Naive B cell (primary cell): ENCODE data around the gene PCGF5. TPM values are rescaled to one million over a fixed set of nuclear protein-coding genes. Genes with fewer than 3 reads are reported as not detected.
A peak's percentile ranks its signal among the peaks of the same experiment; 100 is the strongest.
"Not testable (repeated sequence)": the region's sequence is repeated elsewhere in the genome, so short reads cannot be mapped to it uniquely, and the experiment has no call there.

Source experiments
- ATAC-seq, 2 donors: fragments of 150-1000 bp; cut with Tn5 transposase; 2 replicates each; pipeline ENCODE4 v1.10.0; 2021; ENCODE audit warnings: low read depth in 2 of 2, mild to moderate bottlenecking in 2 of 2, moderate library complexity in 2 of 2
- DNase-seq: peaks from one replicate; pipeline ENCODE4 v3.0.0; 2022
- H3K27ac Mint-ChIP-seq, 6 donors: one replicate each; pipeline ENCODE4 v1.8.0; 2020 to 2022; ENCODE audit warnings: mild to moderate bottlenecking in 6 of 6, mixed read lengths in 6 of 6, moderate library complexity in 5 of 6, inconsistent platforms in 2 of 6
- H3K27me3 Mint-ChIP-seq, 3 donors: one replicate each; pipeline ENCODE4 v1.8.0; 2021 to 2022; ENCODE audit warnings: mixed read lengths in 3 of 3, mild to moderate bottlenecking in 1 of 3
- H3K36me3 Mint-ChIP-seq, 2 donors: one replicate each; pipeline ENCODE4 v1.8.0; 2020 to 2022; ENCODE audit warnings: mixed read lengths in 2 of 2, inconsistent platforms in 1 of 2, mild to moderate bottlenecking in 1 of 2
- H3K4me1 Mint-ChIP-seq, 3 donors: one replicate each; pipeline ENCODE4 v1.8.0; 2020 to 2022; ENCODE audit warnings: mixed read lengths in 3 of 3, inconsistent platforms in 1 of 3, mild to moderate bottlenecking in 1 of 3, moderate library complexity in 1 of 3
- H3K4me3 Mint-ChIP-seq, 8 donors: one replicate each; pipeline ENCODE4 v1.8.0; 2020 to 2022; ENCODE audit warnings: mild to moderate bottlenecking in 8 of 8, mixed read lengths in 8 of 8, moderate library complexity in 8 of 8, inconsistent platforms in 2 of 8
- H3K9me3 Mint-ChIP-seq, 7 donors: one replicate each; pipeline ENCODE4 v1.8.0; 2020 to 2022; ENCODE audit warnings: mixed read lengths in 7 of 7, mild to moderate bottlenecking in 5 of 7, inconsistent platforms in 2 of 7, moderate library complexity in 1 of 7
- polyA plus RNA-seq, 6 donors: library from polyadenylated mRNA; unstranded; fragments of 300-500 nt; fragmentation: Illumina TruSeq; gene quantifications; one replicate each; pipeline ENCODE4 v1.2.3, GENCODE V29; 2021; ENCODE audit warnings: low read depth in 6 of 6

The PCGF5 gene
- polyA plus RNA-seq, 6 donors from 2014 or later = 87.8 to 137 (median 112) TPM

DNA sequence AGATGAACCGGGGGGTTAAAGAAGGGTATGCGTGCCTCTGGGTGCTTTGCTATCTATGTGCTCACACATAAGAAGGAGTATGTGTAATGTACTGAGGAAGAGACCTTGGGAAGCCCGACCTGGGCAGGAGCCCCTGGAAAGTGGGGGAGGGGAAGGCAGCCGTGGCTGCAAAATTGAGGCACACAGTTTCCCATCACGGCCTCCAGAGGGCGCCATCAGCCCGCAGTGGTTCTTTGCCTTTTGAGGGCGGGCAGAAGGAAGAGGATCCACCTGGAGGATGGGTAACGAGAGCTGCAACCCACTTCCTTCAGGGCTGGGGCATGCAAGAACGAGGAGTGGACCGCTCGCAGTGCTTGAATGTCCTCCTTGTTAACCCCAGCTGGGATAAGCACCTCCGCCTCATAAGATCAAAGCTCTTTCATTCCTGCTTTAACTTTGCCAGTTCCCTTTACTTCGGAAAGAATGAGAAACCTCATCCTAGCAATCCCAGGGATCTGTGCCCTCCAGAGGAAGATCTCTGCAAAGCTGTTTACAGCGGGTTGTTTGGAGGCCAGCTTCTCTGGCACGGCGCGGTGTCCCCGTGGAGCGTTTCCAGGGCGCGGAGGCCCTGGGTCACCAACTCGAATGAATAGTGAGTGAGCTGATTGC, 77.9 kb downstream of the PCGF5 start:
- no peaks in the 10 kb centered on the region for H3K36me3 Mint-ChIP-seq
- peaks cover 6 to 19% (median 15%) of the 10 kb centered on the region in 3 donors for H3K27me3 Mint-ChIP-seq
- H3K27ac Mint-ChIP-seq = peak overlapping the region in 2 of 6 donors; percentile 21 to 88
- peaks cover 8 to 11% (median 9%) of the 10 kb centered on the region in 3 donors for H3K4me1 Mint-ChIP-seq
- H3K4me3 Mint-ChIP-seq = peak overlapping the region; percentile 52 to 87 (median 81)
- H3K9me3 Mint-ChIP-seq = no peaks in the 10 kb centered on the region
- peak; percentile 97 for ATAC-seq
- peak; percentile 63 for DNase-seq

DNA sequence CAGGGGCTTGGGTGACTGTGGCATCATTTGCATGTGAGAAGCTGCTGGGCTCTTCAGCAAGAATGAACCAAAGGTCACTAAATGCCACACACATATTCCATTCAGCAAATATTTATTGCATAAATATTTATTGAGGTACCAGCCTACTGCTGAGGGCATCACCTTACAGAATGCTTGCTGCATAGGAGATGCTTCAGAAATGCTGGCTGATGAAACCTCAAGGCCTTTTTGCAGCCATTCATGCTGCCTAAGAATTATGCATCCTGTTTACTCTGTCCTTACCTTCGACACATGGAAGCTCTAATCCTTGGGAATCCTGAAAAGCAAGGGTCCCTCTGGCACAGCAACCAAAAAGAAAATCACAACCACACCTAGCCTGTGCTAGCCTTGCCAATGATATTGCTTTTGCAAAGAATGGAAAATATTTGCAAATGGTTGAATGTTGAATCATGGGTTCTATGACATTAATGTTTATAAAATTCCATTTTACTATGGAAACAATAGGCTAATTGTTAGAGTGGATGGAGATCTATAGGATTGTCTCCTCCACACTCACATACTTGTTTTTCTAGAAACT, 79.6 kb downstream of the PCGF5 start:
- Mint-ChIP-seq H3K4me1 (peaks cover 8 to 11% (median 9%) of the 10 kb centered on the region in 3 donors), H3K4me3 (no peak overlapping the region), H3K9me3 (no peaks in the 10 kb centered on the region), H3K27me3 (peaks cover 0 to 15% (median 14%) of the 10 kb centered on the region in 3 donors), H3K27ac (no peak overlapping the region), H3K36me3 (no peaks in the 10 kb centered on the region)
- no peak for ATAC-seq
- DNase-seq = no peak

DNA sequence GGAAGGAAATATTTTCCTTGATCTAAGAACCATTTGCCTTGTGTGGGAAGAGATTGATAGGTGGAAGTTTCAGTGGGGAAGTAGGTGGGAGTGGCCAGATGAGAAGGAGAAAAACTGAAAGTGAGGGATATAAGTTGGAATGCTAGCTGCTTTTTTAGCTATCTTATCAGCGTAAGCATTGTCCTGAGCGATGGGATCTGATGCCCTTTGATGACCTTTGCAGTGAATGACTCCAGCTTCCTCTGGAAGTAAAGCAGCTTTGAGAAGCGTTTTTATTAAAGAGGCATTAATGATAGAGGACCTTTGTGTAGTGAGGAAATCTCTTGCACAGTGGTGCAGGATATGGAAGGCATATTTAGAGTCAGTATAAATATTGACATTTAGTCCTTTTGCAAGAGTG, 82.5 kb downstream of the PCGF5 start:
- H3K27me3 Mint-ChIP-seq, H3K4me3 Mint-ChIP-seq, H3K4me1 Mint-ChIP-seq, H3K27ac Mint-ChIP-seq, DNase-seq, H3K9me3 Mint-ChIP-seq, H3K36me3 Mint-ChIP-seq, ATAC-seq: not testable (repeated sequence)

DNA sequence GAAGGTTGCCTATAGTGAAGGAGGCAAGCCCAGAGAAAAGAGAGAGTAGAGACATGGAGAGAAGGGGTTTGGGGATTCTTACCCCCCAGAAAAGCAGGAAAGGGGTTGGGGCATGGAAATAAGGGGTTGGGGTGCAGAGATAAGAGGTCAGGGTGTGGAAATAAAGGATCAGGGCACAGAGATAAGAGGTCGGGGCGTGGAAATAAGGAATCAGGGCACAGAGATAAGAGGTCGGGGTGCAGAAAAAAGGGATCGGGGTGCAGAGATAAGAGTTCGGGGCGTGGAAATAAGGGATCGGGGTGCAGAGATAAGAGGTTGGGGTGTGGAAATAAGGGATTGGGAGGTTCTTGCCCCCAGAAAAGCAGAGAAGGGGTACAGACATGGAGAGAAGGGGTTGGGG, 85.5 kb downstream of the PCGF5 start:
- not testable (repeated sequence) for ATAC-seq, H3K36me3 Mint-ChIP-seq, H3K4me3 Mint-ChIP-seq, H3K4me1 Mint-ChIP-seq, DNase-seq, H3K27me3 Mint-ChIP-seq, H3K27ac Mint-ChIP-seq, H3K9me3 Mint-ChIP-seq

DNA sequence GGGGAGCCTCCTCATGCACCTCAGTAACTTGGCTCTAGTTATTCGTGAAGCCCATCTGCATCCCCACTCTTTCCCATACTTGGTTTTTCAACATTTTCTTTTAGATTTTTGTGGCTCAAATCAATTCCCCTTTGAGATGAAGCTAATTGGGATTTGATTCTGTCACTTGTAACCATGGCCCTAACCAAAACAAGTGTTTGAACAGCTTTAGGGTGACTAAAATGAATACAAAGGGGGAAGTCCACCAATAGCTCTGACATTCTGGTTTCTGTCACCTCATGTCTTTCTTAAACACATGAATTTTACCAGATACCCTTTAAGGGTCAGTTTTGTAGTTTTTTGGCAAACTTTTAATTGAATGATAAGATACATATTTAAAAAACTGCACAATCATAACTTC, 87.0 kb downstream of the PCGF5 start:
- no peaks in the 10 kb centered on the region for H3K4me1 Mint-ChIP-seq
- H3K36me3 Mint-ChIP-seq = no peaks in the 10 kb centered on the region
- H3K27ac Mint-ChIP-seq = no peak overlapping the region
- no peak overlapping the region for H3K4me3 Mint-ChIP-seq
- no peaks in the 10 kb centered on the region for H3K9me3 Mint-ChIP-seq
- no peak for DNase-seq
- ATAC-seq = no peak
- peaks cover 8 to 20% (median 14%) of the 10 kb centered on the region in 3 donors for H3K27me3 Mint-ChIP-seq

DNA sequence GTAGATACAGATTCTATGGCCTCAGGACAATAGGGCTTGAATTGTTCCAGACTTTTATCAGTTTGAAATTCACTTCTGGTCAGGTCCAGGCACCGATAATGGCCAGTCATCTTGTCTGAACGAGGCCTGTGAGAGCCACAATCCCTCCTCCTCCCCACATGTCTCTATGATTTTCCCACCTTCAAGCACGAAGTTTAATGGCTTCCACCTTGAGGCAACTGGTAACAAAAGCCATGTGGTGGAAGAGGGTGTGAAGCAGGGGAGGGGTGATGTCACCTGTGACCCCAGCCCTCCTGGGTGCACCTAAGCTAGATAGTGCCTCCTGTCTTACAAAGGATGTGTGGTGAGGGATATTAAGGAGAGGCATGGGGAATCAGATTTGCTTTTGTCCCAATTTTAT, 89.2 kb downstream of the PCGF5 start:
- DNase-seq (no peak), ATAC-seq (no peak)
- H3K4me1 Mint-ChIP-seq = no peaks in the 10 kb centered on the region
- H3K27ac Mint-ChIP-seq = no peak overlapping the region
- H3K36me3 Mint-ChIP-seq = no peaks in the 10 kb centered on the region
- no peaks in the 10 kb centered on the region for H3K9me3 Mint-ChIP-seq
- no peak overlapping the region for H3K4me3 Mint-ChIP-seq
- H3K27me3 Mint-ChIP-seq = peaks cover 17 to 24% (median 23%) of the 10 kb centered on the region in 3 donors

DNA sequence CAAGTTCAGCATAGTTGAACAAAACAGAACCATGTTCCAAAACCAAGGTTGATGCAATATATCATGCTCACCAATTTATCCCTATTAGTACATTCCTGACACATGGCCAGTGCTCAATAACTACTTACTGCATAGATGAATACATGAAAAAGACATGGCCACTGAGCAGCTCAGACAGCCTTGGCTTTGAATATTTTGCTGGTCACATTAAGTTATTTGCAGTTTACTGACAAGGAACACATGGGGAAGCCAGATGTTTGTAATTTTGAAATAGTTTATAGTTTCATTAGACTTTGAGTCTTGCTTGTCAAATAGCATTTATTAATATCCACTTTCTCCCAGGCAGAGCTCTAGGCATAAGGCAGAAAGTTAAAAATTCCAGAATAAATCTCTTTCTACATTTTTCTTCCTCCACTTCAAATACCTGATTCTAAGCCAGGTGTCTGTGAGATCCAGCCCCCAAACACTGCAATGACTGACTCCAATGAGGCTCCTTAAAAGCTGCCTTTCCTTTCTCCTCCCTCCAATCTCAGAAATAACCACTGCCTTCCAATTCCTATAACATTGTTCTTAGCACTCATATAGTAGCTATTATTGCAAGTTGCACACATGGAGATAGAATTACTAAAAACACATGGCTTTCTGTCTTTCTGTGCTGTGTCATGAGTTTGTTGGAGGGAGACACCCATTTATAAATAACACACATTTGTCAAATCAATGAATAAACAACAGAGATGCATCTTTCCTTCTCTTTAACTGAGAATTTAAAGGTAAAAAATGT, 91.3 kb downstream of the PCGF5 start:
- H3K27me3 Mint-ChIP-seq = peaks cover 21 to 34% (median 24%) of the 10 kb centered on the region in 3 donors
- no peak overlapping the region for H3K27ac Mint-ChIP-seq
- H3K36me3 Mint-ChIP-seq = no peaks in the 10 kb centered on the region
- H3K4me1 Mint-ChIP-seq = no peaks in the 10 kb centered on the region
- H3K4me3 Mint-ChIP-seq = no peak overlapping the region
- H3K9me3 Mint-ChIP-seq = no peaks in the 10 kb centered on the region
- no peak for ATAC-seq
- DNase-seq = no peak

DNA sequence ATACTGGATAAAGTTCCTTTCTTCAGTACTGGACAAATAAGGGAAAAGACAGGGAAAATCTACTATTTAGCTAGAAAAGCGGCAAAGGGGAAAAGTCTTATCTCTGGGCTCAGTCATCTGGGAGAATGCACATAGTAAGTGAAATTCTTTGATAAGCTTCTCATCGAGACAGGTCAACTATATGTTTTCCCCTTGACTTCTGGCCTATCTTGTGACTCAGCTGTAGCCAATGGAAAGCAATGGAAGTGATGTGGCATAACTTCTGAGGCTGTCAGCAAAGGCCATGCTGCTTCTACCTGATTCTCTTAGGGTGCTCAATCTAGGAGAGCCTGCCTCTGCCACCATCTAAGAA, 91.9 kb downstream of the PCGF5 start:
- Mint-ChIP-seq H3K4me1 (no peaks in the 10 kb centered on the region), H3K4me3 (no peak overlapping the region), H3K27me3 (peaks cover 21 to 35% (median 24%) of the 10 kb centered on the region in 3 donors), H3K36me3 (no peaks in the 10 kb centered on the region), H3K27ac (no peak overlapping the region), H3K9me3 (no peaks in the 10 kb centered on the region)
- DNase-seq = no peak
- ATAC-seq = no peak

DNA sequence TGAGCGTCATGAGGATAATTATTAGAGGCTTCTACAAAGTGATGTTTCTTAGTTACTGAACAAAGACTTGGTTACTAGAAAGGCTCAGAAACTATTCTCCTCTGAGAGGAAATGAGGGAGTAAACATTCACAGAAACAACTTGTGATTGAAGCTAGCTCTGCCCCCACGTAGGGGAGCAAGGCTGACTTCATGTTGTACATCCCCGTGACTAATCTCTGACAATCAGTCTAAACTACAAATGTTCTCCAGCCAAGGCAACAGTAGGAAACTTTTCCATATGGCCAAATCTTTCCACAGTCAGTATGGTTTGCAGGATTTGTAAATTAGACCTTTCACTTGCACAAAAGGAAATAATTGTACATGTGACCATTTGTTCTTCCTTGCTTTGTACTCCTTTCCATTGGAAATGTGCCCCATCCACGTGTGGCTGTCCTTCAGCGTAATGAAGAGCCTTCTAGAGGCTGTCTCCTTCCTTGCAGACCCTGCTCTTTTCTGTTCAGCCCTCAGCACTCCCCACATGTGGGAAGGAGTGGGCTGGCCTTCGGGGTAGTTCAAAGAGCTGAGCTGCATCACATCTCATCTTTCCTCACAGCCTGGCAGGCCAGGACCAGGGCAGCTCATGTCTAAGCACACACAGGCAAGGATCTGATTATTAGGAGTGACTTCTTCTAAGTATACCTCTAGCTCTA, 93.5 kb downstream of the PCGF5 start:
- Mint-ChIP-seq H3K36me3 (no peaks in the 10 kb centered on the region), H3K4me3 (no peak overlapping the region), H3K27ac (peak overlapping the region in 1 of 6 donors; percentile 75), H3K27me3 (peaks cover 20 to 33% (median 24%) of the 10 kb centered on the region in 3 donors), H3K9me3 (no peaks in the 10 kb centered on the region), H3K4me1 (no peaks in the 10 kb centered on the region)
- DNase-seq = no peak
- ATAC-seq = no peak

DNA sequence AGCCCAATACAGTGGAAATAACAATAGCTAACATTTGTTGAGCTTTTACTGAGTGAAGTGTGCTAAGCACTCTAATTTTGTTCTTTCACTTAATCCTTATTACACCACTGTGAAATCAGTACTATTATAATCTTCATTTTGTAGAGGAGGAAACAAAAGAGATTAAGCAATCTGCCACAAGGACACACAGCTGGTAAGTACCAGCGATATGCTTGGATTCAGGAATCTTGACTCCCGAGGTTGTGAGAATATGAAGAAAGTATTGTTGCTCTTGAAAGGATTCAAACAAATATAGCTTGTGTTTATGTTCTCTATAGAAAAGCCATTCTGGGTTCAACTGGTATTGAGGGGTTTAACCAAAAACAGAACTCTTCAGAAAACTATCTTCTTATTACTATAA, 96.0 kb downstream of the PCGF5 start:
- no peaks in the 10 kb centered on the region for H3K4me1 Mint-ChIP-seq
- no peaks in the 10 kb centered on the region for H3K36me3 Mint-ChIP-seq
- H3K9me3 Mint-ChIP-seq = peaks cover 0 to 4% (median 0%) of the 10 kb centered on the region in 7 donors
- no peak overlapping the region for H3K27ac Mint-ChIP-seq
- H3K27me3 Mint-ChIP-seq = peaks cover 11 to 24% (median 13%) of the 10 kb centered on the region in 3 donors
- ATAC-seq (no peak), DNase-seq (no peak)
- H3K4me3 Mint-ChIP-seq = no peak overlapping the region

DNA sequence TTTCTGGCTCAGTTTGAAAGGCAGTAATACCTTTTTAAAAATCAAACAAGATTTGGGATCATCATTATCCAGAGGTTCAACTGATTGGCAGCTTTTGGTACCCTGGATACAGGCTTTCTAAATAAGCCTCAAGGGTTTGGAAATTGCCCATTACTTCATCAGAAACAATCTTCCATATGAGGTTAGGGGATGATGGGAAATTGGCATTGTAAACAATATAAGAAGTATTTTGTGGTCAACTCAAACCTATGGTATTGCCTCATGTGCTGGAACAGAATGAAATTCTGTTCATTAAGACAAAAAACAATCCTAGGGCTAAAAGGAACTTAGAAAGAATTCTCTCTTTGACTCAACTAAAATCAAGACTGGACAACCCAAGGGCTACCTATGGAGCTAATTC, 97.1 kb downstream of the PCGF5 start:
- Mint-ChIP-seq H3K4me3 (no peak overlapping the region), H3K27ac (no peak overlapping the region), H3K27me3 (peaks cover 4 to 21% (median 13%) of the 10 kb centered on the region in 3 donors), H3K4me1 (no peaks in the 10 kb centered on the region), H3K36me3 (no peaks in the 10 kb centered on the region), H3K9me3 (peaks cover 0 to 4% (median 0%) of the 10 kb centered on the region in 7 donors)
- DNase-seq (no peak), ATAC-seq (no peak)

DNA sequence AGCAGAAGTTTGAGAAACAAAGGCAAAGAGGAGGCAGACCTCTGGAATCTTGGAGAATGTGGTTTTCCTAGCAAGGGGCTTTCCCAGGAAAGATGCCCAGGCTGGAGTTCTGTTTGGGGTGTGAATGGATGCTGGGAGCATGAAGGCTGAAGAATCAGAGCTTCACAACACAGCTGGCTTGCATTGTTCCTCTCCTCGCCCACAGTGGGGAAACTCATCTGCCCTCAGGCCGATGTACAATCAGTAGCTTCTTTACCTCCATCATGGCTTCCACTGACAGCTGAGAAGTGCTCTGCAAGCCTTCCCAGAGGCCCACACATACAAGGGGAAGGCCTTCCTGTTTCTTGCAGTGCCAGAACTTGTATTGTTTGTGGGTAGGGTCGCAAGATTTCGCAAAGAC, 98.9 kb downstream of the PCGF5 start:
- no peak overlapping the region for H3K27ac Mint-ChIP-seq
- no peak for DNase-seq
- H3K4me1 Mint-ChIP-seq = no peaks in the 10 kb centered on the region
- no peaks in the 10 kb centered on the region for H3K36me3 Mint-ChIP-seq
- H3K4me3 Mint-ChIP-seq = no peak overlapping the region
- peaks cover 0 to 6% (median 1%) of the 10 kb centered on the region in 7 donors for H3K9me3 Mint-ChIP-seq
- ATAC-seq = no peak
- H3K27me3 Mint-ChIP-seq = peaks cover under 1 to 16% (median 8%) of the 10 kb centered on the region in 3 donors

DNA sequence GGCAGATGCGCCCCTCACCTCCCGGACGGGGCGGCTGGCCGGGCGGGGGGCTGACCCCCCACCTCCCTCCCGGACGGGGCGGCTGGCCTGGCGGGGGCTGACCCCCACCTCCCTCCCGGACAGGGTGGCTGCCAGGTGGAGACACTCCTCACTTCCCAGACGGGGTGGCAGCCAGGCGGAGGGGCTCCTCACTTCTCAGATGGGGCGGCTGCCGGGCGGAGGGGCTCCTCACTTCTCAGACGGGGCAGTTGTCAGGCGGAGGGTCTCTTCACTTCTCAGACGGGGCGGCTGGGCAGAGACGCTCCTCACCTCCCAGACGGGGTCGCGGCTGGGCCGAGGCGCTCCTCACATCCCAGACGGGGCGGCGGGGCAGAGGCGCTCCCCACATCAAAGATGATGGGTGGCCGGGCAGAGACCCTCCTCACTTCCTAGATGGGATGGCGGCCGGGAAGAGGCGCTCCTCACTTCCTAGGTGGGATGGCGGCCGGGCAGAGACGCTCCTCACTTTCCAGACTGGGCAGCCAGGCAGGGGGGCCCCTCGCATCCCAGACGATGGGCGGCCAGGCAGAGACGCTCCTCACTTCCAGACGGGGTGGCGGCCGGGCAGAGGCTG, 102.9 kb downstream of the PCGF5 start:
- ATAC-seq, H3K4me1 Mint-ChIP-seq, DNase-seq, H3K4me3 Mint-ChIP-seq, H3K36me3 Mint-ChIP-seq, H3K27ac Mint-ChIP-seq: not testable (repeated sequence)
- Mint-ChIP-seq H3K27me3 (peaks cover 2 to 15% (median 4%) of the 10 kb centered on the region in 3 donors), H3K9me3 (peaks cover 0 to 17% (median 10%) of the 10 kb centered on the region in 7 donors)
